Measurements from ENCODE around the gene CNTNAP4.

CNTNAP4 gene

DNA sequence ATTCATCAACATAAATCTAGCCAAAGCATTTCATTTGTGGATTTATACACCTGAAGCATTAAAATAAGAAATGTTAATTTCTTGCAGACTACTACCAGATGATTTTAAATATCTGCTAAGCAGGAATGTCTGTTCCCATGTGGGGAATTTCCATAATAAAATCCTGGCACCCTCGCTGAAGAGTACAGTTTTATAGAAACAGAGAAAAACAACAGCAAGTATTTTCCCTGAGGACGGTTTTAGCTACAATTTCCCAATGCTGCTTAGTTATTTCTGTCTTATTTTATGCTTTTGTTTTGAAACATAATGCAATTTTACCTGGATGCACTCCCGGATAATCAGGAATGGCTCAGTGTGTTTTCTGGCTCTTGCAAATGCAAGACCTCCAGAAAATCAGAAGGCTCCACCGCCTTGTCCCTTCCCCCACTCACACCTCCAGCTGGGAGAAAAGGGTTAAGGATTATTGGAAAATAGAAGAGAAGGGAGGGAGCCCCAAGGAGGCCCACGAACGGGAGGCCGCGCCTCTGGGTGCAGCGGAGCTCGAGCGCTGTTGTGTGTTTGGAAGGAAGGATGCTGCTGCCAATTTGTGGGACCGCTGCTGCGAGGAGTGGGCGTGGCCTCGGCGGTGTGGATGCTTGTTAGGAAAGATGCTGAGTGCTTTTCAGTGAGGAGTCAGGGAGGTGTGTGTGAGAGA lies at the start of gene CNTNAP4:
TSS of gene CNTNAP4 (plus strand) at position 657 of the 694 bp plus-strand sequence. CDS start 262 bp downstream, outside the sequence.
- DNase-seq = peak; percentile 23

DNA sequence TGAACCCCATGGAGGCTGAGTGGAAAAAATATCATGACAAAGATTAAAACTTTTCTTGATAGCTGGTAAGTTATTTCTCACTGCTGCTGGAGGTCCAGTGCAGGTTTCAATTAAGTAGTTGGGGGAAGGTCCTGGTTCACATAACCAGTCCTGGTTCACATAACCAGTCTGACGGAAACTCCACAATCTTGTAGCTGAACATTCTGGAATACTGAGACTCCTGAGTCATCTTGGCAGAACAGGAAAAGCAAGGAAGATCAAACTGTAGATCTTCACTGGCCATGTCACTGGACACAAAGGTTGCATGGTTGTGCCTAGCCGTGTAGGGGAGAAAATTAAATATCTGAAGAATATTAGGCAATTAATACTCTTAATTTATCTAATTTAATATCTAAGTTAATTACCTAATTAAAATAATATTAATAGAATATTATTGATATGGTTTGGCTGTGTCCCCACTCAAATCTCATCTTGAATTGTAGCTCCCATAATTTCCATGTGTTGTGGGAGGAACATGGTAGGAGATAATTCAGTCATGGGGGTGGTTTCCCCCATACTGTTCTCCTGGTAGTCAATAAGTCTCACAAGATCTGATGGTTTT lies 48.6 kb upstream of the CNTNAP4 start:
- DNase-seq = no peak

DNA sequence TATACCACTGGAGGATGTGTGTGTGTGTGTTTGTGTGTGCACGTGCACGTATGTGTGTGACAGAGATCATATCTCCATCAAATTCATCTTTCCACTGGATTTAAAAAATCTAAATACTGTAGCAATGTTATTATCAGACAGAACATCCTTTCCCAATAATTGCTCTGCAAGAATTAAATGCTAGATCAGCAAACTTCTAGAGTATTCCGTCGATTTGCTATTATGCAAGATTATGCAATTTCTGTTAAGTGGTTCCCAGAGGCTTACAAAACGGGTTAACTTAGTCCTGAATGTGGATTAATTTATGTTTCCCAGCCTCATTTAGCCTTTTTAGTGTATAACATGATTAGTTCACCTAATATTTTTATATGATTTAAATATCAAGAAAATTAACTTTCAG lies 44.5 kb upstream of the CNTNAP4 start:
- no peak for DNase-seq

DNA sequence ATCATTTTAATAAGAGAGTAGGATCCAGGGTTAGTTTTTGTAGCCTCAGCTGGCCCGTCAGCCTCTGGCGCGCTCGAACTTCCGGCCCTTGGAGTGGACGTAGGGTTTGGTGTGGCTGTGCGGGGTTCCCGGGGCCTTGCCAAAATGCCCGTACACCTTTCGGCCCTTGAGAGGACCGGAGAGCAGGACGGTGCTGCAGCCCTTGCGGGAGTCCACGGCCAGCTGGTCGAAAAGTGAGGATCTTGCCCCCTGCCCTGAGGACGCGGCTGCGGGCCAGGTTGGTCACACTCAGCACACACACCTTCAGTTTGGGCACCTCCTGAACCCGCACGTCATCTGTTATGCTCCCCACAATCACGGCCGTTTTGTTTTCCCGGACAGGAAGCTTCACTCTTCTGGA lies 42.2 kb upstream of the CNTNAP4 start:
- no peak for DNase-seq

DNA sequence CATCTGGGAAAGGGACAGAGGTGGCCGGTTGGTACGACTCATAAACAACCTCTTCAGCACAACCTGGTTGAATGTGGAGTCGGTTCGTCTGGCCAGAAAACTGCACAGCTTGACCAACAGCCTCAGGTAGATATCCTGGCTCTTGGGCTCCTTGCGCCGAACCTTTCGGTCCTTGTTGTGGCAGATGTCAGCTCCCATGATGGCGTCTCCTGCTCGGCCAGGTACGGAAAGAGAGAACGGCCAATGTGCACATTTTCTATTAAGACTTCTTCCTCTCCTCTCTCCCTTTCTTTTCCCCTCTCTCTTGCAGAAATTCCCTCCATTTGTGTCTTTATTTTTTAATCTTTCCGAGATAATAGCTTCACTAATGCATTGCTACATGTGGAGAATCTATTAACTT lies 41.8 kb upstream of the CNTNAP4 start:
- no peak for DNase-seq

DNA sequence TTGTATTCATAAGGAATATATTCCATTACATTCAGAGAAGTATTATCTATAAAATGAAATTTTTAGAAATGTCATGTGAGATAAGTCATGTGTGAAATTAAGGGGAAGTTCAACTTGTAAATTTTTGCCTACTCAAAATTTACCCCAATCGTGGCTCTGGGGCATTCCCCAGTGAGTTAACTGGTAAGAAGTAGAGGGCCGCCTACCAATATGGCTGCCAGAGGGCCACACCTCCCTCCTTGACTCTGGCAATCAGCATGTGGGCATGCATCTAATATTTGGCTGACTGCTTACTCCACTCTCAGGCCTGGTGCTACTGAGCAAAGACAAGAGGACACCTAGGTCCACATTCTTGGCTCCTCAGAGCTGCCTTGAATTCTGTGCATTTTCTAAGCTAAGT lies 39.7 kb upstream of the CNTNAP4 start:
- DNase-seq = no peak

DNA sequence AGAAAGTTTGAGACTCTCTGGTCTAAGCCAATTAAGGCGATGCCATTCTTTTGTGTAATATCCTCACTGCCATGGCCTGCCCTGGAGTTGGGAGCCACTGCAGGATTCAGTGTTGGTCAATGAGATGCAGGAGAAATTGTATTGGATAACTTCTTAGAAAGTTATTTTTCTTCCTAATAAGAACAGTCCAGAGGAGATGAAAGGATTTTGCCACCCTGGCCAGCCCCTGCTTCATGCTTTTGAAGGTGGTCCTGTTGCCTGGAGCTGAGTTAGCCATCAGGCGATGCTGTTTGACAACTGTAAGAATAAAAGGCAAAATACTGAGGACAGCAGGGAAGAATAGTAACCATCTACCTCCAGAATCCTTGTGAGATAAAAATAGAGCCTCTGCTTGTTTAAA lies 35.4 kb upstream of the CNTNAP4 start:
- DNase-seq = no peak

DNA sequence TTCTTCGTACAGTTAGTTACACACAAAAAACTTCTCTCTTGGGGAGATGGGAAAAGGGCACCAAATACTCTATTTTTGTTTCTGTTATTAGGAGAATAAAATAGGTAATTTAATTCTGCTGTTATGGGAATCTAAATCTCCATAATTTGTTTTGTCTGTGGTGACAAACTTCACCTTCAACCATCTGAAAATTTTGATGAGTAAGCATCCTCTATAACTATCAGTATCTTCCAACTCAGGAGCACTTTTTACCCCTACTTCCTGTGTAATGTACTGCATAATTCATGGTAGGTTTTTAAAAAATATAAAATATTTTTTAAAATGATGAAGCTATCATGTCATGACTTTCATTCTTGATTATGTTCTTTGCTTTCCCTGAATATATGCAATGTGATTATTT lies 33.6 kb upstream of the CNTNAP4 start:
- DNase-seq = no peak

DNA sequence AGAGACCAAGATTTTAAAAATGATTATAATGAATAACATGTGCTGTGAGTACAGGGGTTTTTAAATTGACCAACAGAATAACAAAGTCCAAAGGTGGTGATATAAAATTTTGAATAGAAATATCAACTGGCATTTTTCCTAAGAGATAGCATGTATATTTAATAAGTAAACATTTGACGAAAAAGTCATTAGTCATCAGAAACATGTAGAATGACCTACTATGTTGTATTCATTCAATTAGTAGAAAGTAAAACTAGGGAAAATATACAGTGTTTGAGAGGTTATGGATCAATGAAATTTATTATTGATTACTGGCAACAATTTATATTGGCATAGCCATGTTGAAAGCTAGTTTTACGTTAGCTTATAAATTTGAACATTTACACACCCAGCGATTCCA lies 30.6 kb upstream of the CNTNAP4 start:
- no peak for DNase-seq

DNA sequence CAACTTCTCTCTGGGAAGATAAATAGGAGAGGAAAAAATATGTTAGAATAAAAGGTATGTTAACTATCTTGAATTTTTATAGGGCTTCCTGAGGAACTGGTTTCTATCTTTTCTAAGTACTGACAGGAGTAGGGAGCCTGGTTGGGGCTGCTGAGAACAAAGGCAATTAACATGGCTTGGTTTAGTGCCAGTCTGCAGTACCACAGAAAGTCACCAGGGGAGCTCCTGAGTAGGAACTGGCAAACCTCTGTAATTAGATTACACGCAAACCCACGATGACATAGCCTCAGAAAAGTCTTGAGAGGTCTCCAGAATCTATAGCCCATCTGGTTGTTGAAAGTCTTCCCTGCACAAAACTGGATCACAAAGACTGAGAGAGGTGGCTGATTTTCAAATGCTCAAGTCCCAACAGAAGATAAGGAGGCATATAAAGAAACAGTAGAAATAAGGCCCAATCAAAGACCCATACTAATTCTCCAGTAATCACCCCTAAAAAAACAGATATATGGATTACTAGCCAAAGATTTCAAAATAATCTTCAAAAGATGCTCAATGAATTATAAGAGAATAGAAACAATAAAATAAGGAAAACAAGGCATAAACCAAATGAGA lies 11.7 kb upstream of the CNTNAP4 start:
- DNase-seq = peak; percentile 68

DNA sequence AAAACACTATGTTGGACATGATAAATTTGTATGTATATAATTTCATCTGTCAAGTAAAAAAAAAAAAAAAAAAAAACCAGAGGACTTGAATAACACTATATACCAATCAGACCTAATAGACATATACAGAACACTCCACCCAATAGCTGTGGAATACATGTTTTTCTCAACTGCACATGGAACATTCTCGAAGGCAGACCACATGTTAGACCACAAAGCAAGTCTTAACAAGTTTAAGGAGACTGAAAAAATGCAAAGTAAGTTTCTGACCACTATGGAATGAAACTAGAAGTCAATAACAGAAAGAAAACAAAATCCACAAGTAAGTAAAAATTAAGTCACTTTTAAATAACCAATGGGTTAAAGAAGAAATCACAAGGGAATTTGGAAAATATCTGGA lies 8.4 kb upstream of the CNTNAP4 start:
- no peak for DNase-seq

DNA sequence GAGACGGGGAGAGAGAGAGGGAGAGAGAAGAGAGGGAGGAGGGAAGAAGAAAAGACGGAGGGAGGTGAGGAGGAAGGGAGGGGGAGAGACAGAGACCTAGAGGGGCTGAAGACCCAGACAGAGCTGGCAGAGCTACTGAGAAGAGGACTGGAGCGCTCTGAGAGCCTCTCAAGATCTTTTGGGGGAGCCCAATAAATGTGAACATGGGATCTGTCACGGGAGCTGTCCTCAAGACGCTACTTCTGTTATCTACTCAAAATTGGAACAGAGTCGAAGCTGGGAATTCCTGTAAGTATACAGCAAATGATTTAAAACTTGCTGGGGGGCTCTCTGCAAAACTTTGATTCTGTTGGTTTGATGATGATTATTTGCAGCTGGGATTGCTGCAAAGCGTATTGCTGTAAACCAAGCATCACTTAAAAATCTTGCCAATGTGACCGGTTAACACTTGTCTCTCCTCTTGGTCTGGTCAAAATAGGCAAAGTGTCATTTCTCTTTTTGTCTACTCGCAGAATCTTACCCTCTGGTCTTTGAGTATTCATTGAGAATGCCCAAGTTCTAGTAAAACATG lies 344 bp downstream of the CNTNAP4 start:
- DNase-seq = no peak

DNA sequence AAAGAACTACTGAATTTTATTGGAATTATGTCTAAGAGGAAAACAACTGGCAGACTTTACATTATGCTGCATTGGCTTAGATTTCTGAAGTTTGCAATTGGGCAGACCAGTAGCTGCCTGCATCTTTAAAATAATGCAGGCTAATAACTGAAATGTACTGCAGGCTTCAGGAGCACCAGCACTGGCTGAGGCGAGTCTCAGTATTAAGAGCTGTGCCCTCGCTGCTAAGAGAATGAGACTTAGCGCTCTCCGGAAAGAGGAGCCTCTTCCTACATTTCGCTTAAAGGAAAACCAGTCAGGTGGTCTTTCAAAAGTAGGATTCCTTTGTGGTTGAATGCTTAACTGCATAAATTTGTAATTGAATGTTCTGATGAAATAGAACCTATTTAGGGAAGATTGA lies 885 bp downstream of the CNTNAP4 start:
- DNase-seq = no peak

DNA sequence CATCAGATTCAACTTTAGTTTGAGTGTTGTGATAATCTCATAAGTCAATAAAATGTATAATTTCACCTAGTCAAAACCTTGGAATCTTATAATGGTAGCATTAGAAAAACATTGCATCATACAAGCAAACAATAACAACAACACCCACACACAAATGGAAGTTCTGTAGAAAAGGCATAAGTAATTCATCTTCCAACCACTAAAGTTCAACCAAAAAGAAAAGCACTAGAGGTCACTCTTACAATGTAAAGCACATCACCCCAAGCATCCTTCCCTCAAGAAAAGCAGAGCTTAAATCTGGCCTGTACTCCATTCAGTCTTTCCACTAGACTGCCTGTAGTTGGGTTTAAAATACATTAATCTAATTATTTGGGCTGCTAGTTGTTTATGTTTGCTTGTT lies 1.8 kb downstream of the CNTNAP4 start:
- DNase-seq = peak; percentile 75

DNA sequence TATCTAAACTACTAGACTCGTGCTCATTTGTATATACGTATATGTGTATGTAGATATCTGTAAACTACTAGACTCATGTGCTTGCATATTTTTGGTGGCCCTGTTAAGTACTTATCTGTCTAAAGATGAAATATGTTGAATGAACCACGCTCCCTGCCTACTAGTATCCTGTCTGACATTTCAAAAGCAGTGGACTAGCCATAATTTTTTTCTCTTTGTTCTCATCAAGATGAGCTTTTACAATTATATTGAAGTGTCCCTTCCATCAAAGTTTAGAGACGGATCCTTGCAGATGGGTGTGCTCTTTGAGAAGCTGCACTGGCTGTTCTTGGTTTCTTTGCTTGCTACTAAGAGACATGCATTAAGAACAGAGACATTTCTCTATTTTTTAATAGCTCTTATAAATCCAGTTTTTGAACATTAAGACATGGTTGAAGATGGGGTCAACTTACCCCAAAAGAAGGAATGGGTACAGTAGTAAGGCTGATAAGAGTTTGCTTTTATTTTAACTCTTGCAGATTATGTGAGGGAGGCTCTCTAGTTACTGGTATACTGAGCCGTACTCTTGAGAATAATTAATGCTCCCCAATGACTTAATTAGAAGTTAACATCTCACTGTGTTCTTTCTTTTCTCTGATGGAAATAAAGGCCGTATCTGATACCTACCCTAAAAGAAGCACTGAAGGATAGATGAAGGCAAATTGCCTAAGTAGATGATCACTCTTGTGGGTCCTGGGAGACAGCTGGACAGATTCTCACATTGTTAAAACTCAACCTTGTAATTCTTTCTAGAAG lies 3.4 kb downstream of the CNTNAP4 start:
- DNase-seq = no peak

DNA sequence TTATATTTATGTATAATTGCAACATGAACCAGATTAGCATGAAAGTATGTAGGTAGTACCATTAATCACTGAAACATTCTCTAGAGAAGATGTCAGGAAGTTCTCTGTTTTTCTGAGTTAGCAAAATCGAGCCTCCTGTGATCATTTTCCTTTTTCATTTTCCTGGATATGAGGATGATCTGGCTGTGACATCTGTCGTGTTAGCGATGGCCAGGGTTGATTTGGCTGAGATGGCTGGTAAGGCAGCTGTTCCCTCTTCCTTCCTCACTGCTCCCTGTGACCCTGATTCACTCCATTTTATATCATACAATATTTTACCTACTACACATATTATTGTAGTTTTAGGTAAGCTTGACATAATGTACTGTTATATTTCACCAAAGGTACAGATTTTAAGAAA lies 10.3 kb downstream of the CNTNAP4 start:
- peak; percentile 70 for DNase-seq

DNA sequence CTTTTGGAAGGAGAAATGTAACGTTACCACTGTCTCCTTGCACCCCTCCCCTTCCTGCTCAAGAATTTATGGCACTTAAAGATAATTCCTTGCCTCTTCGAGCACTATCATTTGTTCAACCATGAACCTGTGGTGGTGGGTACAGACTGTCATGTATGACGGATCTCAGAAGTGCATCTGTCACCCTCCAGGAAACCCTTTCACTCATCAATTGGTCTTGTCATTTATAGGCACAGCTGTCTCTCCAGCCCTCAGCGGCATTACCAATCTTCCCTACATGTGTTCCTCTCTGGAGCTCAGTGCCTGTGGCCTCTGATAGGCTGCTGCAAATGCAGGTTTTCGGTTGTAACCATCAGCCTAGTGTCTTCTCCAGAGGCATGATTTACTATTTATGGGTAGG lies 15.0 kb downstream of the CNTNAP4 start:
- DNase-seq = peak; percentile 81

DNA sequence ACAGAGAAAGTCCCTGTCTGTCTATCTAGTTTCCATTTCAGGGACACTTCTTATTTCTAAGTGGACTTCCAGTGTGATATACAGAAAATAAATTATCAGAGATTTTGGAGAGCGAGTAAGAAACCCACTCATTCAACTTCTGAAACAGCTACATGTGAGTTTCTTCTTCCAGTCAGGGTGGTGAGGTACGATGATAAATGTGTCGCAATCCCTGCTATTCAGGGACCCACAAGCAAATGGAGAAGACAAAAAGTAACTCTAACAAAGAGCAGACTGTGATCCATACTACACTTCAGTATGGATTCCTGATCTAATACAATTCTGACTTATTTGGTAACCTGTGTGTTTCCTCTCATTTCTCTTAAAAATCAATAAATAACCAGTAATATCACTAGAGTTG lies 16.8 kb downstream of the CNTNAP4 start:
- DNase-seq = no peak

DNA sequence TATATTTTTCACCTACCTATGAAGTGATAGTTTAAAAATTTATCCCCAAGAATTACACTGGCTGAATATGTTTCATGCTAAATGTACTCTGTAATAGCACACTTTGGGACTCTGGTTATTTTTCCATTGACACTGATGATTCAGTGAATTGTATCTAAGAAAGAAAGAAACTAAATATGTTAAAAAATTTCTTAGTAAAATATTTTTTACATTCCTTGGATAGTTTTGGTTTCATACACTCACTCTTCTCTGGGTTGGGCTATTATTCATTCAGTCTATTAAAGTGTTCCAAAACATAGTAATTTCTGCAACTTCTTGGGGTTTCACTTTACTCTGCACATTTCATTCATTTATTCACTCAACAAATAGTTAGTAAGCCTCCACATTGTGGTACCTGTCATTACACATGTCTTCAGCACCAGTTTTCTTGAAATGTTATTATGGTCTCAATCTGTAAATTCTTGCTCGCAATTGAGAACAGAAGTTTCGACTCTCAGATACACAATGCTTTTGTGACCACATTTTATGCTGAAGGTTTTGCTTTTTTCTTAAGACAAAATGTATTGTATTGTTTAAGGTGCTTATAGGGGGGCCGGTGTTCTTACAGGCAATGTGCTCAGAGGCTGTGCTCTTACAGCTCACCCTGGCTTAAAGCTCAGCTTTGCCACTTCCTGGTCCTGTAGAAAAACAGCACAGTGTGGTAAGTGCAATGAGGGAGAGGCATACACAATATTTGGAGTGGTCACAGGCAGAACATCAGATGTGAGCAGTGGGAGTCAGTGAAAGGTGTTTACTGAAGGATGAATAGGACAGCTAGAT lies 17.4 kb downstream of the CNTNAP4 start:
- DNase-seq = no peak

DNA sequence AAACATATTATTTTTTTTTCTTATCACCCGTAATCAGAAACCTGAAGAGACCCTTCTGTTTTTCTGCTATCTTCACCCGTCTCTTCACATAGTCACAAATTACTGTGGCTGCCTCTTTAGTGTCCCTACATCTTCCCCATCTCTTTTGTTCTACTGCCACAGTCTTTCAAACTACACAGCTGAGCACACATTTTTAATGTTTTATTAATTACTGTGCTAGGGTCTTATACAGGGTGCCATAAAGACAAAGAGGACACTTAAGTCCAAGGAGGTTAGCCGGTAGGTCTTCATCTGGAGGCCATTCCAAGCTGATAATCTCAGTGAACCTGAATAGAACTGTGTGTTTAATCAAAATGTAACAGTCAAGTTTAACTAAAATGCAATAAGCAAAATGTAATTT lies 20.7 kb downstream of the CNTNAP4 start:
- peak; percentile 8 for DNase-seq

DNA sequence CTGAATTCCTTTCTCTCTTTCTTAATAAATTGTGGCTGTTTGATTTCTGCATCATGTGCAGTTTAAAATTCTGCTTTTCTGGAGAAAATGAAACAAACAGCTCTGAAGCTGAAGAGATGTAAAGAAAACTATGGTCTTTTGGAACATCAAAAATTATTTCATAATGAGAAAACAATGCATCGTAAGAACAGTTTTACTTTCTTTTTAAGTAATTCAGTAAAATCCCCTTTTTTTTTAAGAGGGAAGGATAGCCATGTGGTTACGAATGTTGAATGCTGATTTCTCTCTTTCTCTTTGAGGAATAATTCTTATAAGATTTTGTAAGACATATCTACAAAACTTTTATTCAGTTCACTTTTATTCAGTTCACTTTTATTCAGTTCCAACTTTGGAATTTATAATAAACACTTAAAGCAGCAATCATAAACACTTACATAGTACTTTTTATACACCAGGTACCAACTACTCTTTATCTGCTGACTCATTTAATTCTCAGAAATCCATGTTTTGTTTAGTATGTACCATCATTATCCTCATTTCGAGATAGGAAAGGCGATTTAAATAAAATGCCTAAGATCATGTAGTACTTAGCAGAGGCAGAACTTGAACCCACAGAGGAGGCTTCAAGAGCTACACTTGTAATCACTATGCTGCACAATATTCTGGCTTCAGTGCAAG lies 26.6 kb downstream of the CNTNAP4 start:
- no peak for DNase-seq
